Esophagus squamous epithelium (tissue), 4 donors: ENCODE data around the gene PSPN.

Experiments used
- POLR2A ChIP-seq, 4 donors: fragments of 450-650 bp; IDR thresholded peaks; one replicate each; pipeline ENCODE4 v1.6.1; 2017; ENCODE audit warnings: antibody characterized with exemption in 4 of 4, mild to moderate bottlenecking in 4 of 4, moderate library complexity in 3 of 4
- TF ChIP-seq, protein P1 (sequence below), 6 experiments: fragments of 450-650 bp in 4 of 6; fragments of 200-600 bp in 2 of 6; sonication (generic) in 2 of 6; IDR thresholded peaks; one replicate each; pipeline ENCODE4 v1.5.1; 2016 to 2019; ENCODE audit warnings: antibody characterized with exemption in 6 of 6, mild to moderate bottlenecking in 4 of 6, moderate library complexity in 4 of 6

DNA sequence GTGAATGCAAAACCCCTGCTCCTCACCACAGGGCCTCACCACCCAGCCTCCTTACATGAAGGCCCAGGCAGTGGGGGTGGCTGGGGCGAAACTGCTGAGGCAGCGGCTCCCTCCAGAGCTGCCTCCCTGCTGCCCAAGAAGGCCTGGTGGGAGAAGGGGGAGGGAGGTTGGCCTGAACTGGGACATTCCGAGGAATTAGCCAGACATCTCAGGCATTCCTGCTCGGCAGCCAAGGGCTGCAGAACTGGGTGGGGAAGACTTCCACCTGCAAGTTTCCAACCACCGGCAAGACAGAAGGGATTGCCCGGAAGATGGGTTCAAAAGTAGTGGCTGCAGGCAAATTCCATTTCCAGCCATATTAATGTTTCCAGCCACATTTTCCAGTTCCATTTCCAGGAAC lies 2.3 kb upstream of the PSPN start:
- TF ChIP-seq, protein P1, sequence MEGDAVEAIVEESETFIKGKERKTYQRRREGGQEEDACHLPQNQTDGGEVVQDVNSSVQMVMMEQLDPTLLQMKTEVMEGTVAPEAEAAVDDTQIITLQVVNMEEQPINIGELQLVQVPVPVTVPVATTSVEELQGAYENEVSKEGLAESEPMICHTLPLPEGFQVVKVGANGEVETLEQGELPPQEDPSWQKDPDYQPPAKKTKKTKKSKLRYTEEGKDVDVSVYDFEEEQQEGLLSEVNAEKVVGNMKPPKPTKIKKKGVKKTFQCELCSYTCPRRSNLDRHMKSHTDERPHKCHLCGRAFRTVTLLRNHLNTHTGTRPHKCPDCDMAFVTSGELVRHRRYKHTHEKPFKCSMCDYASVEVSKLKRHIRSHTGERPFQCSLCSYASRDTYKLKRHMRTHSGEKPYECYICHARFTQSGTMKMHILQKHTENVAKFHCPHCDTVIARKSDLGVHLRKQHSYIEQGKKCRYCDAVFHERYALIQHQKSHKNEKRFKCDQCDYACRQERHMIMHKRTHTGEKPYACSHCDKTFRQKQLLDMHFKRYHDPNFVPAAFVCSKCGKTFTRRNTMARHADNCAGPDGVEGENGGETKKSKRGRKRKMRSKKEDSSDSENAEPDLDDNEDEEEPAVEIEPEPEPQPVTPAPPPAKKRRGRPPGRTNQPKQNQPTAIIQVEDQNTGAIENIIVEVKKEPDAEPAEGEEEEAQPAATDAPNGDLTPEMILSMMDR (IDR thresholded peaks at IDR 0.05), result no peak
- no peak for TF ChIP-seq POLR2A (IDR thresholded peaks at IDR 0.05)
